WERI-Rb-1 (cell line): ENCODE data around the gene TUB.

ENCODE experiments used
- DNase-seq: peaks from one replicate; pipeline ENCODE4 v3.0.0-alpha.2; 2020
- H3K27ac ChIP-seq: fragments of 250-450 bp; sonication (Bioruptor Pico); 2 replicates; pipeline ENCODE4 v1.5.1; 2020; ENCODE audit warnings: mild to moderate bottlenecking, moderate library complexity
- H3K27me3 ChIP-seq: fragments of 250-450 bp; sonication (Bioruptor Pico); 2 replicates; pipeline ENCODE4 v1.5.1; 2021; ENCODE audit warnings: mild to moderate bottlenecking, low read depth, moderate library complexity; ENCODE audit not compliant: insufficient read depth, severe bottlenecking
- H3K36me3 ChIP-seq: fragments of 250-450 bp; sonication (Bioruptor Pico); 2 replicates; pipeline ENCODE4 v1.5.1; 2020; ENCODE audit warnings: mild to moderate bottlenecking, moderate library complexity
- H3K4me3 ChIP-seq: 2 replicates; pipeline ENCODE4 v1.5.1; 2011; ENCODE audit warnings: low read depth, mild to moderate bottlenecking, control low read depth, low read length
- H3K9me3 ChIP-seq: fragments of 250-450 bp; sonication (Bioruptor Pico); 2 replicates; pipeline ENCODE4 v1.5.1; 2021; ENCODE audit warnings: mild to moderate bottlenecking, moderate library complexity; ENCODE audit not compliant: severe bottlenecking
- CTCF ChIP-seq: IDR thresholded peaks from 2 replicates; pipeline ENCODE4 v1.5.1; 2011; ENCODE audit warnings: low read depth, mild to moderate bottlenecking, control low read depth, inconsistent platforms, low read length

TUB gene

GRCh38 chr11:8040921-8041285 lies 40.1 kb upstream of the TUB start:
- TF ChIP-seq CTCF, result no peak
- no peaks in the 10 kb centered on the region for H3K9me3 ChIP-seq
- no peak for DNase-seq
- no peaks in the 10 kb centered on the region for H3K27me3 ChIP-seq
- no peaks in the 10 kb centered on the region for H3K36me3 ChIP-seq
- H3K4me3 ChIP-seq, result no peak overlapping the region
- no peak overlapping the region for H3K27ac ChIP-seq

GRCh38 chr11:8041576-8041975 lies 39.4 kb upstream of the TUB start:
- no peak overlapping the region for H3K27ac ChIP-seq
- no peaks in the 10 kb centered on the region for H3K36me3 ChIP-seq
- TF ChIP-seq CTCF, result no peak

GRCh38 chr11:8043756-8044155 lies 37.3 kb upstream of the TUB start:
- Histone ChIP-seq H3K36me3 (no peaks in the 10 kb centered on the region), H3K9me3 (no peaks in the 10 kb centered on the region), H3K27me3 (no peaks in the 10 kb centered on the region), H3K4me3 (no peak overlapping the region), H3K27ac (no peak overlapping the region)
- TF ChIP-seq CTCF, result no peak
- no peak for DNase-seq

More at GRCh38 chr11:8041576-8041975, 39.4 kb upstream of the TUB start:
- H3K9me3 ChIP-seq, result no peaks in the 10 kb centered on the region
- H3K4me3 ChIP-seq, result no peak overlapping the region
- no peaks in the 10 kb centered on the region for H3K27me3 ChIP-seq
- DNase-seq, result no peak

- TF ChIP-seq CTCF, result no peak
- no peak overlapping the region for H3K27ac ChIP-seq
- H3K9me3 ChIP-seq, result no peaks in the 10 kb centered on the region
- H3K4me3 ChIP-seq, result no peak overlapping the region
- no peaks in the 10 kb centered on the region for H3K27me3 ChIP-seq
- H3K36me3 ChIP-seq, result no peaks in the 10 kb centered on the region
- no peak for DNase-seq
These were observed 35.2 kb upstream of the TUB start for GRCh38 chr11:8045839-8046238.

- H3K27me3 ChIP-seq, result no peaks in the 10 kb centered on the region
- no peak for DNase-seq
- no peaks in the 10 kb centered on the region for H3K9me3 ChIP-seq
- H3K4me3 ChIP-seq, result no peak overlapping the region
- no peak overlapping the region for H3K27ac ChIP-seq
- no peak for TF ChIP-seq CTCF
- H3K36me3 ChIP-seq, result no peaks in the 10 kb centered on the region
These were observed 33.6 kb upstream of the TUB start for GRCh38 chr11:8047382-8047781.

- no peaks in the 10 kb centered on the region for H3K27me3 ChIP-seq
- DNase-seq, result no peak
- H3K27ac ChIP-seq, result no peak overlapping the region
- H3K9me3 ChIP-seq, result no peaks in the 10 kb centered on the region
- no peak overlapping the region for H3K4me3 ChIP-seq
- no peaks in the 10 kb centered on the region for H3K36me3 ChIP-seq
- TF ChIP-seq CTCF, result no peak
These were observed 31.9 kb upstream of the TUB start for GRCh38 chr11:8049084-8049483.
